PC-9 (cell line): ENCODE data around the gene CKS1B.

ENCODE experiments used
- CTCF ChIP-seq: fragments of 200-600 bp; sonication (generic); conservative IDR thresholded peaks from 2 replicates; pipeline ENCODE4 v1.6.1; 2017; ENCODE audit warnings: mixed run types, antibody characterized with exemption, mild to moderate bottlenecking, moderate library complexity
- EZH2 ChIP-seq: fragments of 200-600 bp; sonication (generic); IDR thresholded peaks from 2 replicates; pipeline ENCODE4 v1.8.0; 2017; ENCODE audit warnings: antibody characterized with exemption, low read depth

GRCh38 chr1:154992721-154993571 is 18.5 kb downstream of the CKS1B start:
- no peak; the same call in 1 of the 2 replicates for TF ChIP-seq CTCF
- TF ChIP-seq EZH2 = no peak
